ENCODE measurements around the gene NT5DC3. TPM values are rescaled to one million over a fixed set of nuclear protein-coding genes. Genes with fewer than 3 reads are reported as not detected.

The NT5DC3 gene
- total and polyA plus RNA-seq, 4 donors, result 1.3 to 9.0 (median 4.4) TPM

DNA sequence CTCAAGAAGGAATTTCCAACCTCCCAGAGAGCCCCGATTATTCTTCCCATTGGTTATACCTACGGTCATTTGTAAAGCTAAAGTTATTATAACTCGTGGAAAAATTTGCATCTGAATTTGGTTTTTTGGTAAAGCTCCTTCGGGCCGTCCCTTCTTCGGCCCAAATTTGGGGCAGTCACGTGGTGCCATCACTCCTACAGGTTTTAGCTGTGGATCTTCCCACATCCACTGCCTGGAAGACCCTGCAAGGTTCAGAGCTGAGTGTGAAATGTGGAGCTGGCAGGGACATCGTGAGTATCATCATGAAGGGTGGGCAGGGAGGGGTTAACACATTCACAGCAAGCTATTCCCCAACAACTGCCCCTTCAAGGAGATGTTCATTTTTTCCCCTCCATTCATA, 105.7 kb downstream of the NT5DC3 start:
- Histone ChIP-seq H3K9me3 (ENCODE audit: control insufficient read depth in 4 of 4, low read length in 3 of 4) (peaks cover 3 to 6% (median 5%) of the 10 kb centered on the region in 4 donors), H3K4me3 (ENCODE audit: low read depth in 1 of 3, low read length in 3 of 3) (no peak overlapping the region), H3K27me3 (ENCODE audit: control insufficient read depth in 4 of 4, insufficient read depth in 4 of 4, low read length in 3 of 4) (no peaks in the 10 kb centered on the region), H3K27ac (ENCODE audit: low read depth in 1 of 2, low read length in 2 of 2) (no peak overlapping the region), H3K36me3 (ENCODE audit: control insufficient read depth in 4 of 4, insufficient read depth in 3 of 4, low read depth in 1 of 4, low read length in 3 of 4) (no peaks in the 10 kb centered on the region), H3K9ac (ENCODE audit: low read depth in 1 of 2, low read length in 2 of 2) (no peak overlapping the region), H3K4me1 (ENCODE audit: control insufficient read depth in 4 of 4, insufficient read depth in 4 of 4, low read length in 3 of 4) (no peaks in the 10 kb centered on the region)
- WGBS, result 84% methylated on average over 8 of the region's 8 CpGs
- no peak for DNase-seq (ENCODE audit: low spot score)
- no peak for TF ChIP-seq TAF1 (conservative IDR thresholded peaks at IDR 0.05)

GRCh38 chr12:103734863-103735262, 106.2 kb downstream of the NT5DC3 start:
- no peak overlapping the region for H3K27ac ChIP-seq (ENCODE audit: low read depth in 1 of 2, low read length in 2 of 2)
- TF ChIP-seq RAD21 (IDR thresholded peaks at IDR 0.05) (no peak), HNF4G (IDR thresholded peaks at IDR 0.05) (no peak), ATF3 (IDR thresholded peaks at IDR 0.05) (no peak), TAF1 (conservative IDR thresholded peaks at IDR 0.05) (no peak), FOXA2 (IDR thresholded peaks at IDR 0.05) (no peak), CTCF (IDR thresholded peaks at IDR 0.05; ENCODE audit: low read depth, low read length, missing input control) (no peak), SP1 (IDR thresholded peaks at IDR 0.05) (no peak), YY1 (IDR thresholded peaks at IDR 0.05) (no peak), RXRA (IDR thresholded peaks at IDR 0.05) (no peak), EGR1 (IDR thresholded peaks at IDR 0.05; ENCODE audit: low read depth in 2 of 2) (no peak), GABPA (IDR thresholded peaks at IDR 0.05 in 1 of 2, conservative IDR thresholded peaks at IDR 0.05 in 1 of 2) (no peak), MAX (IDR thresholded peaks at IDR 0.05) (no peak), NR2F2 (IDR thresholded peaks at IDR 0.05) (no peak), HNF4A (conservative IDR thresholded peaks at IDR 0.05) (no peak), FOXA1 (IDR thresholded peaks at IDR 0.05) (no peak)
- TF ChIP-seq, protein P1, sequence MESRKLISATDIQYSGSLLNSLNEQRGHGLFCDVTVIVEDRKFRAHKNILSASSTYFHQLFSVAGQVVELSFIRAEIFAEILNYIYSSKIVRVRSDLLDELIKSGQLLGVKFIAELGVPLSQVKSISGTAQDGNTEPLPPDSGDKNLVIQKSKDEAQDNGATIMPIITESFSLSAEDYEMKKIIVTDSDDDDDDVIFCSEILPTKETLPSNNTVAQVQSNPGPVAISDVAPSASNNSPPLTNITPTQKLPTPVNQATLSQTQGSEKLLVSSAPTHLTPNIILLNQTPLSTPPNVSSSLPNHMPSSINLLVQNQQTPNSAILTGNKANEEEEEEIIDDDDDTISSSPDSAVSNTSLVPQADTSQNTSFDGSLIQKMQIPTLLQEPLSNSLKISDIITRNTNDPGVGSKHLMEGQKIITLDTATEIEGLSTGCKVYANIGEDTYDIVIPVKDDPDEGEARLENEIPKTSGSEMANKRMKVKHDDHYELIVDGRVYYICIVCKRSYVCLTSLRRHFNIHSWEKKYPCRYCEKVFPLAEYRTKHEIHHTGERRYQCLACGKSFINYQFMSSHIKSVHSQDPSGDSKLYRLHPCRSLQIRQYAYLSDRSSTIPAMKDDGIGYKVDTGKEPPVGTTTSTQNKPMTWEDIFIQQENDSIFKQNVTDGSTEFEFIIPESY (IDR thresholded peaks at IDR 0.05), result no peak
- TF ChIP-seq, protein P2, sequence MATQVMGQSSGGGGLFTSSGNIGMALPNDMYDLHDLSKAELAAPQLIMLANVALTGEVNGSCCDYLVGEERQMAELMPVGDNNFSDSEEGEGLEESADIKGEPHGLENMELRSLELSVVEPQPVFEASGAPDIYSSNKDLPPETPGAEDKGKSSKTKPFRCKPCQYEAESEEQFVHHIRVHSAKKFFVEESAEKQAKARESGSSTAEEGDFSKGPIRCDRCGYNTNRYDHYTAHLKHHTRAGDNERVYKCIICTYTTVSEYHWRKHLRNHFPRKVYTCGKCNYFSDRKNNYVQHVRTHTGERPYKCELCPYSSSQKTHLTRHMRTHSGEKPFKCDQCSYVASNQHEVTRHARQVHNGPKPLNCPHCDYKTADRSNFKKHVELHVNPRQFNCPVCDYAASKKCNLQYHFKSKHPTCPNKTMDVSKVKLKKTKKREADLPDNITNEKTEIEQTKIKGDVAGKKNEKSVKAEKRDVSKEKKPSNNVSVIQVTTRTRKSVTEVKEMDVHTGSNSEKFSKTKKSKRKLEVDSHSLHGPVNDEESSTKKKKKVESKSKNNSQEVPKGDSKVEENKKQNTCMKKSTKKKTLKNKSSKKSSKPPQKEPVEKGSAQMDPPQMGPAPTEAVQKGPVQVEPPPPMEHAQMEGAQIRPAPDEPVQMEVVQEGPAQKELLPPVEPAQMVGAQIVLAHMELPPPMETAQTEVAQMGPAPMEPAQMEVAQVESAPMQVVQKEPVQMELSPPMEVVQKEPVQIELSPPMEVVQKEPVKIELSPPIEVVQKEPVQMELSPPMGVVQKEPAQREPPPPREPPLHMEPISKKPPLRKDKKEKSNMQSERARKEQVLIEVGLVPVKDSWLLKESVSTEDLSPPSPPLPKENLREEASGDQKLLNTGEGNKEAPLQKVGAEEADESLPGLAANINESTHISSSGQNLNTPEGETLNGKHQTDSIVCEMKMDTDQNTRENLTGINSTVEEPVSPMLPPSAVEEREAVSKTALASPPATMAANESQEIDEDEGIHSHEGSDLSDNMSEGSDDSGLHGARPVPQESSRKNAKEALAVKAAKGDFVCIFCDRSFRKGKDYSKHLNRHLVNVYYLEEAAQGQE (IDR thresholded peaks at IDR 0.05), result no peak
- H3K9ac ChIP-seq (ENCODE audit: low read depth in 1 of 2, low read length in 2 of 2), result no peak overlapping the region
- 87% methylated on average over 2 of the region's 2 CpGs for WGBS
- no peaks in the 10 kb centered on the region for H3K4me1 ChIP-seq (ENCODE audit: control insufficient read depth in 4 of 4, insufficient read depth in 4 of 4, low read length in 3 of 4)
- H3K27me3 ChIP-seq (ENCODE audit: control insufficient read depth in 4 of 4, insufficient read depth in 4 of 4, low read length in 3 of 4), result no peaks in the 10 kb centered on the region
- no peak overlapping the region for H3K4me3 ChIP-seq (ENCODE audit: low read depth in 1 of 3, low read length in 3 of 3)
- no peaks in the 10 kb centered on the region for H3K36me3 ChIP-seq (ENCODE audit: control insufficient read depth in 4 of 4, insufficient read depth in 3 of 4, low read depth in 1 of 4, low read length in 3 of 4)
- DNase-seq (ENCODE audit: low spot score), result no peak
- H3K9me3 ChIP-seq (ENCODE audit: control insufficient read depth in 4 of 4, low read length in 3 of 4), result peaks cover 3 to 6% (median 5%) of the 10 kb centered on the region in 4 donors
